HepG2 (cell line): ENCODE data around the gene MCM3. TPM values are rescaled to one million over a fixed set of nuclear protein-coding genes. Genes with fewer than 3 reads are reported as not detected.

Experiments
- ATAC-seq: fragments of 200-7000 bp; cut with Tn5 transposase; 3 replicates; pipeline ENCODE4 v1.9.1; 2020; ENCODE audit warnings: mild to moderate bottlenecking, moderate library complexity
- BruUV-seq: library from RNA; stranded (reverse); fragments of 400-500 nt; replicated peaks from 2 replicates; lab custom pipeline; 2021; lab: Mats Ljungman, UMichigan
- CTCF ChIA-PET: fragments of 300-600 bp; formaldehyde crosslinking; extraction: SDS; loops from one replicate; lab custom pipeline; 2021; ENCODE audit warnings: low total read pairs, inconsistent platforms, low intra/inter-chr PET ratio; lab: Yijun Ruan, JAX
- POLR2A ChIA-PET: fragments of 350-600 bp; sonication (Branson Sonifier 250); formaldehyde crosslinking; loops from one replicate; lab custom pipeline; 2020; ENCODE audit warnings: antibody characterized with exemption, inconsistent platforms; lab: Yijun Ruan, JAX
- DNase-seq: peaks from one replicate; pipeline ENCODE4 v3.0.0-alpha.2; 2015; ENCODE audit warnings: low spot score
- FAIRE-seq: peaks from 3 replicates; lab custom pipeline; 2011; peaks lifted over from hg19 to GRCh38; lab: Jason Lieb, UNC
- H2AFZ ChIP-seq: one replicate; pipeline ENCODE4 v1.6.1; 2011; ENCODE audit warnings: low read length, inconsistent platforms
- H3K27ac ChIP-seq: fragments of 300-600 bp; 3 replicates; pipeline ENCODE4 v1.8.0; 2011; ENCODE audit warnings: mixed run types, mild to moderate bottlenecking, mixed read lengths, low read length, inconsistent platforms; ENCODE audit not compliant: insufficient read depth; ENCODE audit errors: extremely low read length
- H3K27me3 ChIP-seq, 2 experiments: fragments of 200-600 bp in 1 of 2; 2 replicates in 1 of 2; 3 replicates in 1 of 2; pipeline versions ENCODE4 v1.6.0 to v1.8.0; 2011; ENCODE audit warnings: low read length in 2 of 2, mild to moderate bottlenecking in 2 of 2, moderate library complexity in 2 of 2, inconsistent platforms in 1 of 2; ENCODE audit not compliant: insufficient read depth in 2 of 2, control insufficient read depth in 1 of 2
- H3K36me3 ChIP-seq, 2 experiments: fragments of 200-600 bp in 1 of 2; replicated peaks in 1 of 2; 2 replicates in 1 of 2; 3 replicates in 1 of 2; pipeline versions ENCODE4 v1.5.1 to v1.8.0; 2011; ENCODE audit warnings: low read length in 2 of 2, inconsistent platforms in 1 of 2; ENCODE audit not compliant: insufficient read depth in 2 of 2, control insufficient read depth in 1 of 2
- H3K4me1 ChIP-seq: 2 replicates; pipeline ENCODE4 v1.5.1; 2012; ENCODE audit warnings: low read length, inconsistent platforms; ENCODE audit not compliant: insufficient read depth
- H3K4me2 ChIP-seq: 2 replicates; pipeline ENCODE4 v1.6.0; 2011; ENCODE audit warnings: low read depth, low read length, inconsistent platforms
- H3K4me3 ChIP-seq, 3 experiments: fragments of 200-600 bp in 1 of 3; sonication (generic), shearing (Covaris generic) in 1 of 3; replicated peaks in 1 of 3; 2 replicates each; pipeline ENCODE4 v1.5.1; 2011 to 2016; ENCODE audit warnings: low read length in 3 of 3, inconsistent platforms in 2 of 3, low read depth in 2 of 3, mild to moderate bottlenecking in 2 of 3, control low read depth in 1 of 3, mixed read lengths in 1 of 3; ENCODE audit not compliant: insufficient read depth in 1 of 3
- H3K79me2 ChIP-seq: one replicate; pipeline ENCODE4 v1.6.1; 2011; ENCODE audit warnings: low read length, inconsistent platforms; ENCODE audit not compliant: insufficient read depth
- H3K9ac ChIP-seq: 2 replicates; pipeline ENCODE4 v1.6.0; 2011; ENCODE audit warnings: mild to moderate bottlenecking, low read depth, low read length, inconsistent platforms; ENCODE audit not compliant: insufficient read depth
- H3K9me3 ChIP-seq: 2 replicates; pipeline ENCODE4 v1.5.1; 2012; ENCODE audit warnings: mild to moderate bottlenecking, low read length
- H4K20me1 ChIP-seq: 2 replicates; pipeline ENCODE4 v1.6.0; 2011; ENCODE audit warnings: inconsistent platforms, mild to moderate bottlenecking, low read length, moderate library complexity; ENCODE audit not compliant: insufficient read depth
- DNMT1 ChIP-seq: sonication (generic); formaldehyde crosslinking; IDR thresholded peaks from 2 replicates; pipeline ENCODE4 v1.5.1; 2020; ENCODE audit warnings: mild to moderate bottlenecking, missing genetic modification reagents
- MAFF ChIP-seq: IDR thresholded peaks from 2 replicates; pipeline ENCODE4 v1.6.1; 2011; ENCODE audit warnings: low read depth, low read length, improper control_type of control experiment
- MAFK ChIP-seq, 2 experiments: IDR thresholded peaks in 1 of 2; conservative IDR thresholded peaks in 1 of 2; 2 replicates each; pipeline ENCODE4 v1.6.1; 2011; ENCODE audit warnings: improper control_type of control experiment in 2 of 2, low read length in 2 of 2
- MIER3 ChIP-seq: IDR thresholded peaks from 2 replicates; pipeline ENCODE4 v1.6.1; 2016; ENCODE audit warnings: missing compliant biosample characterization, borderline replicate concordance
- RFXAP ChIP-seq: sonication (generic); formaldehyde crosslinking; IDR thresholded peaks from 2 replicates; pipeline ENCODE4 v1.4.0; 2020; ENCODE audit warnings: missing genetic modification reagents, borderline replicate concordance
- SIX4 ChIP-seq: sonication (generic); formaldehyde crosslinking; IDR thresholded peaks from 2 replicates; pipeline ENCODE4 v1.4.0; 2020; ENCODE audit warnings: missing genetic modification reagents
- SUZ12 ChIP-seq: fragments of 150-350 bp; IDR thresholded peaks from 2 replicates; pipeline ENCODE4 v1.6.1; 2014; ENCODE audit warnings: low read depth, low read length
- TGIF2 ChIP-seq: IDR thresholded peaks from 2 replicates; pipeline ENCODE4 v1.6.1; 2016; ENCODE audit warnings: control low read depth, missing compliant biosample characterization
- ZNF318 ChIP-seq: sonication (generic); formaldehyde crosslinking; IDR thresholded peaks from 2 replicates; pipeline ENCODE4 v1.4.0; 2020; ENCODE audit warnings: mild to moderate bottlenecking, missing genetic modification reagents
- ZNF672 ChIP-seq: sonication (generic); formaldehyde crosslinking; IDR thresholded peaks from 2 replicates; pipeline ENCODE4 v1.8.1; 2022; ENCODE audit warnings: missing genetic modification reagents
- ZNF737 ChIP-seq: sonication (generic); formaldehyde crosslinking; IDR thresholded peaks from 2 replicates; pipeline ENCODE4 v1.5.0; 2020; ENCODE audit warnings: missing genetic modification reagents, mild to moderate bottlenecking, borderline replicate concordance
- WGBS: methylation state at CpG from one replicate; pipeline ENCODE4 v1.1.6; 2017; ENCODE audit warnings: low lambda C conversion rate; 5-methylcytosine and 5-hydroxymethylcytosine counted together
- in situ Hi-C: cut with HindIII; loops from 2 replicates; pipeline ENCODE4 v1.10.0; 2017; ENCODE audit warnings: low pct_unique_long_range_greater_than_20kb; ENCODE audit not compliant: extremely low pct_ligation_motif_present
- intact Hi-C: fragments of 100-400 bp; cut with micrococcal nuclease; formaldehyde crosslinking; loops from one replicate; pipeline ENCODE4 v1.10.0; 2022; ENCODE audit not compliant: unreplicated experiment
- polyA plus RNA-seq, 8 experiments: library from polyadenylated mRNA; depleted of rRNA in 3 of 8; stranded (reverse) in 7 of 8; unstranded in 1 of 8; fragments of >200 nt; fragmentation: Illumina TruSeq in 4 of 8; extraction: Trizol in 4 of 8; gene quantifications; 2 replicates each; pipeline versions ENCODE4 v1.2.1 to v1.2.3, GENCODE V29; 2011 to 2016; ENCODE audit warnings: low read depth in 4 of 8, missing spikeins in 1 of 8, mixed read lengths in 1 of 8; ENCODE audit not compliant: insufficient read depth in 1 of 8
- total RNA-seq, 5 experiments: library from RNA; depleted of rRNA; stranded (reverse); fragments of >200 nt; fragmentation: Illumina TruSeq; extraction: Trizol; gene quantifications; 2 replicates each; pipeline ENCODE4 v1.2.3, GENCODE V29; 2016; ENCODE audit warnings: low read depth in 1 of 5

The MCM3 gene
- total and polyA plus RNA-seq, 2 of the 13 experiments (the other 11 are each of a cell fraction or from before 2014, with no cell fraction given): 164 to 288 TPM

GRCh38 chr6:52255434-52255833 is 29.1 kb downstream of the MCM3 start:
- H3K79me2 ChIP-seq: no peaks in the 10 kb centered on the region
- in situ Hi-C loops (no loop called here), intact Hi-C loops (no loop called here)
- ATAC-seq (no peak), FAIRE-seq (no peak), DNase-seq (no peak)
- CTCF ChIA-PET: no interaction called here
- no peaks in the 10 kb centered on the region for H3K36me3 ChIP-seq
- H3K27ac ChIP-seq: no peak overlapping the region
- no peak overlapping the region for H2AFZ ChIP-seq
- H3K9me3 ChIP-seq: no peaks in the 10 kb centered on the region
- H3K9ac ChIP-seq: no peak overlapping the region
- 56% methylated on average over 2 of the region's 2 CpGs for WGBS
- no peak overlapping the region for H3K4me3 ChIP-seq
- peaks cover 2% of the 10 kb centered on the region for H3K4me1 ChIP-seq
- POLR2A ChIA-PET: no interaction called here
- no TSS peak for BruUV-seq
- H4K20me1 ChIP-seq: no peaks in the 10 kb centered on the region
- H3K4me2 ChIP-seq: no peak overlapping the region
- no peak for TF ChIP-seq ZNF672
- TF ChIP-seq TGIF2 (CRISPR knock-in tag): no peak
- no peak for TF ChIP-seq RFXAP (CRISPR knock-in tag)
- peak; percentile 79 to 84 for TF ChIP-seq MAFK (conservative IDR thresholded peaks at IDR 0.05 in 1 of 2, IDR thresholded peaks at IDR 0.05 in 1 of 2; ENCODE audit: low read length in 2 of 2)
- no peak for TF ChIP-seq ZNF737 (CRISPR knock-in tag)
- TF ChIP-seq DNMT1 (CRISPR knock-in tag): no peak
- no peak for TF ChIP-seq MIER3 (CRISPR knock-in tag)
- TF ChIP-seq MAFF: peak; percentile 65
- no peak for TF ChIP-seq SUZ12
- no peak for TF ChIP-seq SIX4
- TF ChIP-seq ZNF318 (CRISPR knock-in tag): no peak
- H3K27me3 ChIP-seq: peaks cover 0 to 20% of the 10 kb centered on the region in 2 experiments; a peak in 4 of 5 replicates
